Ishikawa (cell line): ENCODE measurements around the gene PRDM1.

Experiments used
- CEBPB ChIP-seq: IDR thresholded peaks from 2 replicates; pipeline ENCODE4 v1.6.1; 2012
- CREB1 ChIP-seq: IDR thresholded peaks from 2 replicates; pipeline ENCODE4 v1.6.1; 2012; ENCODE audit warnings: low read depth
- EGR1 ChIP-seq: IDR thresholded peaks from 2 replicates; pipeline ENCODE4 v1.6.1; 2012
- EP300 ChIP-seq: IDR thresholded peaks from 2 replicates; pipeline ENCODE4 v1.6.1; 2012; ENCODE audit warnings: borderline replicate concordance
- FOXM1 ChIP-seq: IDR thresholded peaks from 2 replicates; pipeline ENCODE4 v1.6.1; 2012; ENCODE audit warnings: low read depth, borderline replicate concordance
- NFIC ChIP-seq: IDR thresholded peaks from 2 replicates; pipeline ENCODE4 v1.6.1; 2012
- RAD21 ChIP-seq: IDR thresholded peaks from 2 replicates; pipeline ENCODE4 v1.6.1; 2012; ENCODE audit warnings: low read depth
- TAF1 ChIP-seq: IDR thresholded peaks from 2 replicates; pipeline ENCODE4 v1.6.1; 2012; ENCODE audit warnings: low read depth, mild to moderate bottlenecking
- TCF12 ChIP-seq: IDR thresholded peaks from 2 replicates; pipeline ENCODE4 v1.6.1; 2012; ENCODE audit warnings: low read depth
- TEAD4 ChIP-seq: IDR thresholded peaks from 2 replicates; pipeline ENCODE4 v1.6.1; 2012
- YY1 ChIP-seq: IDR thresholded peaks from 2 replicates; pipeline ENCODE4 v1.6.1; 2012; ENCODE audit warnings: low read depth
- ZBTB7A ChIP-seq: IDR thresholded peaks from 2 replicates; pipeline ENCODE4 v1.6.1; 2012; ENCODE audit warnings: low read depth
- TF ChIP-seq, protein P1 (sequence below): IDR thresholded peaks from 2 replicates; pipeline ENCODE4 v1.6.1; 2012
- TF ChIP-seq, protein P2 (sequence below): IDR thresholded peaks from 2 replicates; pipeline ENCODE4 v1.6.1; 2012
- TF ChIP-seq, protein P3 (sequence below): IDR thresholded peaks from 2 replicates; pipeline ENCODE4 v1.6.1; 2012; ENCODE audit warnings: low read depth, mild to moderate bottlenecking

PRDM1 gene

DNA sequence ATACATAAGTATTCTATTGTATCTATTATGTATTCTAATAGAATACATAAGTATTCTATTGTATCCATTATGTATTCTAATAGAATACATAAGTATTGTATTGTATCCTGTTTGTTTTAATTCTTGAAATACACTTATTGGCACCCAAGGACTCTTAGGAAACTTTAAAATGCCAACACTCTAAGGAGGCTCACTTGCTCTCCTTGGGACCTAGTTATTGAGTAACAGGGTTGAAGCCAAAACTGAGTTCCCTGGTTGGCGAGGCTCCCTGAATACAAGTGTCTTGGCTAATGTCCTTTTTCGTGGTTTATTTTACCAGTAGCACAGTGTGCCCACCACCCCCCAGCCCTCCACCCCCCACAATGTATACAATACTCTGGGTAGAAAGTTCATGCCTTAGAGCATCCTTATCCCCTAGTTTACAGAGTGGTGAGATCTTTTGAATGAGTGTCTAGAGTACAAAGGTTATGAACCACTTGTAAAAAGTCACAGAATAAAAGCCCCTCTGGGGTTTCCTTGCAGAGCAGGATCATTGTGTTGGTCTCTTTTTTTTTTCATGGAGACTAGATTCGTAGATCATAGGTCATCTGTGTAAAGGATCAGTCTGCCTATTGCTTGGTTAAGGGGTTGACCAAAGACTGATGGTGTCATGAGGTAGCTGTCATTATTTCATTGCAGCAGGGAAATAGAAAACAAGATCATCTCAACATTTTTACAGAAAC lies 32.5 kb upstream of the PRDM1 start:
- TF ChIP-seq NFIC = no peak
- TF ChIP-seq EP300 = no peak
- no peak for TF ChIP-seq ZBTB7A
- no peak for TF ChIP-seq TCF12
- TF ChIP-seq YY1 = no peak
- no peak for TF ChIP-seq FOXM1
- no peak for TF ChIP-seq TAF1
- TF ChIP-seq, protein P1, sequence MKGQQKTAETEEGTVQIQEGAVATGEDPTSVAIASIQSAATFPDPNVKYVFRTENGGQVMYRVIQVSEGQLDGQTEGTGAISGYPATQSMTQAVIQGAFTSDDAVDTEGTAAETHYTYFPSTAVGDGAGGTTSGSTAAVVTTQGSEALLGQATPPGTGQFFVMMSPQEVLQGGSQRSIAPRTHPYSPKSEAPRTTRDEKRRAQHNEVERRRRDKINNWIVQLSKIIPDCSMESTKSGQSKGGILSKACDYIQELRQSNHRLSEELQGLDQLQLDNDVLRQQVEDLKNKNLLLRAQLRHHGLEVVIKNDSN = no peak
- TF ChIP-seq, protein P2, sequence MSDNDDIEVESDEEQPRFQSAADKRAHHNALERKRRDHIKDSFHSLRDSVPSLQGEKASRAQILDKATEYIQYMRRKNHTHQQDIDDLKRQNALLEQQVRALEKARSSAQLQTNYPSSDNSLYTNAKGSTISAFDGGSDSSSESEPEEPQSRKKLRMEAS = no peak
- TF ChIP-seq CEBPB = no peak
- no peak for TF ChIP-seq EGR1
- TF ChIP-seq CREB1 = no peak
- TF ChIP-seq, protein P3, sequence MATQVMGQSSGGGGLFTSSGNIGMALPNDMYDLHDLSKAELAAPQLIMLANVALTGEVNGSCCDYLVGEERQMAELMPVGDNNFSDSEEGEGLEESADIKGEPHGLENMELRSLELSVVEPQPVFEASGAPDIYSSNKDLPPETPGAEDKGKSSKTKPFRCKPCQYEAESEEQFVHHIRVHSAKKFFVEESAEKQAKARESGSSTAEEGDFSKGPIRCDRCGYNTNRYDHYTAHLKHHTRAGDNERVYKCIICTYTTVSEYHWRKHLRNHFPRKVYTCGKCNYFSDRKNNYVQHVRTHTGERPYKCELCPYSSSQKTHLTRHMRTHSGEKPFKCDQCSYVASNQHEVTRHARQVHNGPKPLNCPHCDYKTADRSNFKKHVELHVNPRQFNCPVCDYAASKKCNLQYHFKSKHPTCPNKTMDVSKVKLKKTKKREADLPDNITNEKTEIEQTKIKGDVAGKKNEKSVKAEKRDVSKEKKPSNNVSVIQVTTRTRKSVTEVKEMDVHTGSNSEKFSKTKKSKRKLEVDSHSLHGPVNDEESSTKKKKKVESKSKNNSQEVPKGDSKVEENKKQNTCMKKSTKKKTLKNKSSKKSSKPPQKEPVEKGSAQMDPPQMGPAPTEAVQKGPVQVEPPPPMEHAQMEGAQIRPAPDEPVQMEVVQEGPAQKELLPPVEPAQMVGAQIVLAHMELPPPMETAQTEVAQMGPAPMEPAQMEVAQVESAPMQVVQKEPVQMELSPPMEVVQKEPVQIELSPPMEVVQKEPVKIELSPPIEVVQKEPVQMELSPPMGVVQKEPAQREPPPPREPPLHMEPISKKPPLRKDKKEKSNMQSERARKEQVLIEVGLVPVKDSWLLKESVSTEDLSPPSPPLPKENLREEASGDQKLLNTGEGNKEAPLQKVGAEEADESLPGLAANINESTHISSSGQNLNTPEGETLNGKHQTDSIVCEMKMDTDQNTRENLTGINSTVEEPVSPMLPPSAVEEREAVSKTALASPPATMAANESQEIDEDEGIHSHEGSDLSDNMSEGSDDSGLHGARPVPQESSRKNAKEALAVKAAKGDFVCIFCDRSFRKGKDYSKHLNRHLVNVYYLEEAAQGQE = no peak
- TF ChIP-seq RAD21 = no peak
- no peak for TF ChIP-seq TEAD4

DNA sequence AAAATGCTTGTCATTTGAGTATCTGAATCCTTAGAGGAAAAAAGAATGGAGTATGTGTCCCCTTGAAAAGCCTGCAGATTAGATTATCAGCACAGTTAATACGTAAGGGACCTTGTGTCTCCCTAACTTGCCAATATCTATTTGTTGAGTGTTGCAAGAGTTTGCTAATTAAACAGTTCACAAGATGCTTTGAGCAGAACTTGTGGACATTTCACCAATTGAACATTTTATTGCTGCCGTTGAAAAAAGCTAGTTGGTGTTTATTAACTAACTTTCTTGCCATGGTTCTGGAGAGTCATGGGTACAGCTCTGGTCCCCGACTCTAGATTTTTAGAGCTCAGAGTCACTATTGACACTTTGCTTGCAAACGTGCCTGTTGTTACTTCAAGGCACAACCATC lies 30.6 kb upstream of the PRDM1 start:
- TF ChIP-seq, protein P1 = no peak
- no peak for TF ChIP-seq FOXM1
- no peak for TF ChIP-seq EP300

DNA sequence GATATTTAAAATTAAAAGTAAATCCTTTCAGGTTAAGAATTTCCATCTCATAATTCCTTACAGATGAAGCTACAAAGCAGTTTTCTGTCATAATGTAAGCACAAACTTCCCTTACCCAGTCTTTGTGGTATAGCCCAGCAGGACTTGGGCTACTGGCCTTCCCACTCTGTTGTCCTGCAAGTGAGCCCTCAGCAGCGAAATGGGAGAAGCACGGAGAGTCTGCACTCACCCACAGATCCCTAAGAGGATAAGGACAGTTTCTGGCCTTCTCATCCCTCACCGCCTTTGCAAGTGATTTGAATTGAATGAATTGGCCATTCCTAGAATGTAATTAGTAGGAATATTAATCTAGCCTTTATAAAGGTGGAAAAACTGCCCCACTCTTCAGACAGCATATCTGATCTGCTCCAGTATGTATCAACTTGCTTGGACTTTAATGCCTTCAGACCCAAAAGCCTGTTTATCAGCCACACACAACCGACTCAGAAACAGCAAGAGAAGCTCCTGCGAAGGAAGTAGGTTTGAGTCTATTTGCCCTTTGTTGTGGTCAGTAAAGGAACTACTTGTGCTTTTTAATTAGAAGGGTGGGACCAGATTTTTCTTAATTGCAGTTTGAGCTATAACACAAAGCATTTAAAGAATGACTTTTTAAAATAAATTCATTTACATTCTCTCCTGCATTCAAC lies 29.9 kb upstream of the PRDM1 start:
- TF ChIP-seq TEAD4 = no peak

DNA sequence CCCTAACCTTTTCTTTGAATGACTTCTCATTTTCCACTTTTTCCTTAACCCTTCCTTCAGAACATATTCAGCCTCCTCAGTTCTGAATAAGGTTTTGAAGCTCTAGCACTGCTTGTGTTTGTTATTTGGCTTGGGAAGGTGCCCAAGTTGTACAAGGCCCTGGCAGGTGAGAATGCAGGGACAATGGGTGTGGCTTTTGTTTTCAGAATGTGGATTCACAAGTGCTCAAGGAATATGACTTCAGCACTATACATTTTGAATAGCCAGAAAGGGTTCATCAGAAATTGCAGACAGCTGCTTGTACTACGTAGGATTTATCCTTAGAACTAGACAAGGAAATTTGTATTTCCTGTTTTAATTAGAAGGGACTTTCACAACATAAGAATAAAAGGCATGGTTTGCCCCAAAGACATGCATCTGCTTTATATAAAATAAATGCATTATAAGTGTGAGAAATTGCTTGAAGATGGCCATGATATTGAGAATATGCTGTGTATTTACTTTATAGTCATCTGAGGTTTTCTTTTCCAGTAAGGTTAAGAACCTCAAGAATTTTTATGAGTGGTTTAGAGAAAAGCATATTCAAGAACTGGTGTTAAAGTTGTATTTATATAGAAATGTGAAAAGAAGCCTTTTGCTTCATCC lies 29.3 kb upstream of the PRDM1 start:
- TF ChIP-seq TEAD4 = no peak
- no peak for TF ChIP-seq TAF1
- no peak for TF ChIP-seq EGR1
- TF ChIP-seq, protein P1 = no peak
- TF ChIP-seq NFIC = no peak
- TF ChIP-seq RAD21 = no peak
- TF ChIP-seq, protein P3 = no peak
- TF ChIP-seq EP300 = no peak
- no peak for TF ChIP-seq ZBTB7A

DNA sequence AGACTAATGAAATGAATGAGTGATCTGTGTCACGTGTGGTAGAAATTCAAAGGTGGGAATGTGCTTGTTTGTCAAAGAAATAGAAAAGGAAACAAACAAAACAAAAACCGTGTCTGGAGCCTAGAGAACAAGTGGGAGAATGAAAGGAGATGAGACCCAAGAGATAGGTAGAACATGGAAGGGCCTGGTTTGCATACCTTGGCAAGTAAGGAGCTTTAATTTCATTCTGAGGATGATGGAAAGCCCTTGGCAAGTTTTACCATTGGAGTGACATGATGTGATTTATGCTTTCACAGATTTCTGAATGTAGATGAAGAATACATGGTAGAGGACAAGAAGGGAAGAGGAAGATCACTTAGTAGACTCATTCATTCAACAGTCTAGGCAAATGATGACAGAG lies 26.8 kb upstream of the PRDM1 start:
- no peak for TF ChIP-seq NFIC
- no peak for TF ChIP-seq TCF12
- TF ChIP-seq, protein P1 = no peak
- no peak for TF ChIP-seq FOXM1
- TF ChIP-seq CEBPB = no peak
- no peak for TF ChIP-seq TAF1
- TF ChIP-seq, protein P3 = no peak
- no peak for TF ChIP-seq RAD21
- TF ChIP-seq YY1 = no peak
- no peak for TF ChIP-seq EP300
- TF ChIP-seq TEAD4 = no peak
- TF ChIP-seq CREB1 = no peak
- TF ChIP-seq, protein P2 = no peak
- TF ChIP-seq EGR1 = no peak
- no peak for TF ChIP-seq ZBTB7A
